ENCODE measurements around the gene SOCS7. TPM values are rescaled to one million over a fixed set of nuclear protein-coding genes. Genes with fewer than 3 reads are reported as not detected.

The SOCS7 gene
- total RNA-seq, 1 experiment from 2014 or later: 7.4 TPM

DNA sequence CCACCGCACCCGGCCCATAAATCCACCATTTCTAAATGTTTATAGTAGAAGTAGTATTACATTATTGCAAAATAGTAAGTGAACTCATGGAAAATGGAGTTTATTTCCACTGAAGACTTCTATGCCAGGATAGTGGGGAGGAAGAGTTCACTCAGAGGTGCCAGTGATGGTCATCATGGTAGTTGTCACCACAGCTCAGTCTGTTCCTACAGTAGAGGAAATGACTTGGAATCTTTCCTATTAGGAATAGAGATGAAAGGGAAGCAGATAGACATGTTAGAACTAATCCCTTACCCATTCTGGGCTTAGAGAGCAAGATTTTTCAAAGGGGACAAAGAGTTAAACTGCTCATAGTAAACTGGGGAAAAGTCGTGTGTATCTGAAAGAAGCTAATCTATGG lies 34.6 kb upstream of the SOCS7 start:
- Histone ChIP-seq H3K79me2 (ENCODE audit: low read length) (no peaks in the 10 kb centered on the region), H3K9me3 (ENCODE audit: low read length) (no peaks in the 10 kb centered on the region), H3K4me1 (ENCODE audit: insufficient read depth, low read length) (peaks cover 3% of the 10 kb centered on the region; the same call in 1 of the 2 replicates), H4K20me1 (ENCODE audit: low read length) (no peaks in the 10 kb centered on the region), H3F3A (ENCODE audit: low read length, unreplicated experiment) (no peaks in the 10 kb centered on the region), H3K9ac (ENCODE audit: low read length) (no peak overlapping the region), H3K9me2 (replicated peaks; ENCODE audit: low read length) (no peaks in the 10 kb centered on the region), H3K36me3 (ENCODE audit: low read depth, low read length) (no peaks in the 10 kb centered on the region; the same call in 1 of the 2 replicates), H3K4me3 (ENCODE audit: low read length) (no peak overlapping the region), H3K27me3 (ENCODE audit: low read length) (no peaks in the 10 kb centered on the region), H2AFZ (ENCODE audit: low read length) (no peak overlapping the region), H3K4me2 (ENCODE audit: low read length) (no peak overlapping the region), H3K27ac (ENCODE audit: low read length) (no peak overlapping the region)
- POLR2A ChIA-PET (ENCODE audit: unreplicated experiment): no interaction called here
- no peak for DNase-seq
- no TSS peak for BruUV-seq (replicated peaks)
- TF ChIP-seq EZH2 (IDR thresholded peaks at IDR 0.05; ENCODE audit: low read length, unreplicated experiment): no peak
- TF ChIP-seq EZH2phosphoT487 (IDR thresholded peaks at IDR 0.05; ENCODE audit: borderline replicate concordance, low read length): no peak
- no peak for TF ChIP-seq CTCF (conservative IDR thresholded peaks at IDR 0.05; ENCODE audit: low read depth, low read length)
- ATAC-seq: no peak
- CTCF ChIA-PET: no interaction called here
- intact Hi-C loops (cut with micrococcal nuclease): no loop called here

DNA sequence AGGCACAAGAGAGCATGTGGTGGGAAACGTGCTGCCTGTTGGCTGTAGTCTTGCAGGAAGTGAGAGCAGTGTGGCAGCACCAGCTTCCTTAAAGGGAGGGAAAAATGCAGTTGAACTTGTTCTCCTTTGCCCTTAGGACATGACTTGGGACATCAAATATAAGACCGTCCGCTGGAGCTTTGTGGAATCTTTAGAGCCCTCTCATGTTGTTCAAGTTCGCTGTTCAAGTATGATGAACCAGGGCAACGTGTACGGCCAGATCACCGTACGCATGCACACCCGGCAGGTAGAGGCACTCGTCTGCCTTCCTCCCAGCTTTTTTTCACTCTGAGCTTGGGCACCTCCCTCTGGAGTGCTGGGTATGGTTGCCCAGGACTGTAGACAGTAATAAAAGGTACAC lies 31.2 kb upstream of the SOCS7 start:
- intact Hi-C loops (cut with micrococcal nuclease): no loop called here
- H4K20me1 ChIP-seq (ENCODE audit: low read length): no peaks in the 10 kb centered on the region
- DNase-seq: peak; percentile 32
- H3K9me2 ChIP-seq (replicated peaks; ENCODE audit: low read length): no peaks in the 10 kb centered on the region
- H3K9me3 ChIP-seq (ENCODE audit: low read length): no peaks in the 10 kb centered on the region
- H2AFZ ChIP-seq (ENCODE audit: low read length): no peak overlapping the region
- peaks cover 11% of the 10 kb centered on the region; the same call in 1 of the 2 replicates for H3K4me1 ChIP-seq (ENCODE audit: insufficient read depth, low read length)
- no peaks in the 10 kb centered on the region for H3F3A ChIP-seq (ENCODE audit: low read length, unreplicated experiment)
- H3K4me3 ChIP-seq (ENCODE audit: low read length): no peak overlapping the region
- TF ChIP-seq EZH2phosphoT487 (IDR thresholded peaks at IDR 0.05; ENCODE audit: borderline replicate concordance, low read length): no peak
- no TSS peak for BruUV-seq (replicated peaks)
- no peaks in the 10 kb centered on the region for H3K79me2 ChIP-seq (ENCODE audit: low read length)
- no peaks in the 10 kb centered on the region for H3K27me3 ChIP-seq (ENCODE audit: low read length)
- H3K9ac ChIP-seq (ENCODE audit: low read length): no peak overlapping the region
- ChIA-PET CTCF (no interaction called here), POLR2A (ENCODE audit: unreplicated experiment) (no interaction called here)
- no peaks in the 10 kb centered on the region; the same call in 1 of the 2 replicates for H3K36me3 ChIP-seq (ENCODE audit: low read depth, low read length)
- no peak for ATAC-seq
- no peak overlapping the region for H3K4me2 ChIP-seq (ENCODE audit: low read length)
- H3K27ac ChIP-seq (ENCODE audit: low read length): peak overlapping the region; percentile 28; the same call in 1 of the 2 replicates

DNA sequence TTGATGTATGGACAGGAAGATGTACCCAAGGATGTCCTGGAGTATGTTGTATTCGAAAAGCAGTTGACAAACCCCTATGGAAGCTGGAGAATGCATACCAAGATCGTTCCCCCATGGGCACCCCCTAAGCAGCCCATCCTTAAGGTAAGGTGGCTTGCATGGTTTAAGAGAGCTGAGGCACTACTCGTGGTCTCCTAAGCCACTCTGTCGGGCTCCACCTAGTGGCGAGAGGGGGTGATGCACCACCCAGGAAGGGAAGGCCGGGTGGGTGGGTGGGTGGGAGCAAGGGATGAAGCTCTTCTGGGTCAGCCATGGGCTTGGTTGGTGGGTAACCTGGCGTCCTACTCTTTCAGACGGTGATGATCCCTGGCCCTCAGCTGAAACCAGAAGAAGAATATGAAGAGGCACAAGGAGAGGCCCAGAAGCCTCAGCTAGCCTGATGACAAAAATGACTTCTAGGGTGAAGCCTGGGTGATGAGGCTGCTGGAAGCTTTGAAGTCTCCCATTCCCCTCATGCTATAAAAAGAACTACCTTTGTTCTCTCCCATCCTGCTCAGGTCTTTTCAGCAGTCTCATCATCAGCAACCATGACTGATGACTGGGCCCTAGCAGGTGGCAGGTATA lies 29.4 kb upstream of the SOCS7 start:
- H3K27me3 ChIP-seq (ENCODE audit: low read length): no peaks in the 10 kb centered on the region
- H3K9ac ChIP-seq (ENCODE audit: low read length): no peak overlapping the region
- no peak overlapping the region for H3K27ac ChIP-seq (ENCODE audit: low read length)
- H3F3A ChIP-seq (ENCODE audit: low read length, unreplicated experiment): no peaks in the 10 kb centered on the region
- peak; percentile 61 for DNase-seq
- no peaks in the 10 kb centered on the region for H3K9me2 ChIP-seq (replicated peaks; ENCODE audit: low read length)
- H3K4me1 ChIP-seq (ENCODE audit: insufficient read depth, low read length): peaks cover 11% of the 10 kb centered on the region; the same call in 1 of the 2 replicates
- no peak overlapping the region for H3K4me3 ChIP-seq (ENCODE audit: low read length)
- BruUV-seq (replicated peaks): no TSS peak
- H3K36me3 ChIP-seq (ENCODE audit: low read depth, low read length): no peaks in the 10 kb centered on the region; the same call in 1 of the 2 replicates
- H3K4me2 ChIP-seq (ENCODE audit: low read length): no peak overlapping the region
- peak; percentile 71 for ATAC-seq
- H3K9me3 ChIP-seq (ENCODE audit: low read length): no peaks in the 10 kb centered on the region
- no peaks in the 10 kb centered on the region for H4K20me1 ChIP-seq (ENCODE audit: low read length)
- ChIA-PET POLR2A (ENCODE audit: unreplicated experiment) (no interaction called here), CTCF (no interaction called here)
- intact Hi-C loops (cut with micrococcal nuclease): no loop called here
- TF ChIP-seq EZH2phosphoT487 (IDR thresholded peaks at IDR 0.05; ENCODE audit: borderline replicate concordance, low read length): no peak
- peak; percentile 41 for TF ChIP-seq CTCF (conservative IDR thresholded peaks at IDR 0.05; ENCODE audit: low read depth, low read length)
- no peak for TF ChIP-seq EZH2 (IDR thresholded peaks at IDR 0.05; ENCODE audit: low read length, unreplicated experiment)
- H2AFZ ChIP-seq (ENCODE audit: low read length): no peak overlapping the region
- H3K79me2 ChIP-seq (ENCODE audit: low read length): no peaks in the 10 kb centered on the region

Data from PC-3 (cell line).